IPS DF 4.7 (cell line): Measurements from ENCODE around the gene ZNF764.
"Not testable (repeated sequence)": the region's sequence is repeated elsewhere in the genome, so short reads cannot be mapped to it uniquely, and the experiment has no call there.

ENCODE experiments used
- DNase-seq: peaks from one replicate; pipeline ENCODE4 v3.0.0-alpha.2; 2013; ENCODE audit warnings: low spot score; ENCODE audit errors: extremely low read depth

Gene ZNF764

GRCh38 chr16:30527635-30528178 is 30.5 kb downstream of the ZNF764 start:
- DNase-seq = no peak

GRCh38 chr16:30526823-30527634 is 31.1 kb downstream of the ZNF764 start:
- DNase-seq = no peak

- no peak for DNase-seq
Measured at GRCh38 chr16:30526137-30526822, 31.9 kb downstream of the ZNF764 start, which contains the start of gene ZNF768. Gene ZNF768 (minus strand): TSS chr16:30526566. CDS start chr16:30526413, 153 bp downstream.

DNA sequence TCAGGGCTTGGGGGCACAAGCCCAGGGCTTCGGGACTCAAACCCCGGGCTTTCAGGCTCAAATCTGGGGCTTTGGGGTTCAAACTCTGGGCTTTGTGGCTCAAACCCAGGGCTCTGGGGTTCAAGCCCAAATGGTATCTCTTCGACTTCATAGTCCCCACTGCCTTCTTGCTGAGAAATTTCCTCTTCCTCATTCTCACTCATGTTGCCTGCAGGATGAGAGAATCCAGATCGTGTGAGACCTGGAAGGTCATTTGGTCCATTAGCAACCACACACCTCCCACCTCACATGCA is 32.4 kb downstream of the ZNF764 start:
- no peak for DNase-seq

- DNase-seq = no peak
Measured at GRCh38 chr16:30524575-30525568, 33.3 kb downstream of the ZNF764 start.

- DNase-seq = no peak
Measured at GRCh38 chr16:30523768-30524574, 34.2 kb downstream of the ZNF764 start.

DNA sequence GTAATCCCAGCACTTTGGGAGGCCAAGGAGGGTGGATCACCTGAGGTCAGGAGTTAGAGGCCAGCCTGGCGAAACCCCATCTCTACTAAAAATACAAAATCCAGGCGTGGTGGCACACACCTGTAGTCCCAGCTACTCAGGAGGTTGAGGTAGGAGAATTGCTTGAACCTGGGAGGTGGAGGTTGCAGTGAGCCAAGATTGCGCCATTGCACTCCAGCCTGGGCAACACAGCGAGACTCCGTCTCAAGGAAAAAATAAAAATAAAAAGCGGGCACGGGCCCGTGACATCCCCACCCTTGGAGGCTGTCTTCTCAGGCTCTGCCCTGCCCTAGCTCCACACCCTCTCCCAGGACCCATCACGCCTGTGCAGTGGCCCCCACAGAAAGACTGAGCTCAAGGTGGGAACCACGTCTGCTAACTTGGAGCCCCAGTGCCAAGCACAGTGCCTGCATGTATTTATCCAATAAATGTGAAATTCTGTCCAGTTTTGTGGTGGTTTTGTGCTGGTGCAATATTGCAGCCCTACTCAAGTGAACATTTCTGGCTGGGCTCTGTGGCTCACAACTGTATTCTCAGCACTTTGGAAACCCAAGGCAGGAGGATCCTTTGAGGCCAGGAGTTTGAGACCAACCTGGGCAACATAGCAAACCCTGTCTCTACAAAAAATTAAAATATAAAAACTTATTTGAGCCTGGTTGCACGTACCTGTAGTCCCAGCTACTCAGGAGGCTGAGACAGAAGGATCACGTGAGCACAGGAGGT is 35.3 kb downstream of the ZNF764 start:
- DNase-seq = not testable (repeated sequence)

DNA sequence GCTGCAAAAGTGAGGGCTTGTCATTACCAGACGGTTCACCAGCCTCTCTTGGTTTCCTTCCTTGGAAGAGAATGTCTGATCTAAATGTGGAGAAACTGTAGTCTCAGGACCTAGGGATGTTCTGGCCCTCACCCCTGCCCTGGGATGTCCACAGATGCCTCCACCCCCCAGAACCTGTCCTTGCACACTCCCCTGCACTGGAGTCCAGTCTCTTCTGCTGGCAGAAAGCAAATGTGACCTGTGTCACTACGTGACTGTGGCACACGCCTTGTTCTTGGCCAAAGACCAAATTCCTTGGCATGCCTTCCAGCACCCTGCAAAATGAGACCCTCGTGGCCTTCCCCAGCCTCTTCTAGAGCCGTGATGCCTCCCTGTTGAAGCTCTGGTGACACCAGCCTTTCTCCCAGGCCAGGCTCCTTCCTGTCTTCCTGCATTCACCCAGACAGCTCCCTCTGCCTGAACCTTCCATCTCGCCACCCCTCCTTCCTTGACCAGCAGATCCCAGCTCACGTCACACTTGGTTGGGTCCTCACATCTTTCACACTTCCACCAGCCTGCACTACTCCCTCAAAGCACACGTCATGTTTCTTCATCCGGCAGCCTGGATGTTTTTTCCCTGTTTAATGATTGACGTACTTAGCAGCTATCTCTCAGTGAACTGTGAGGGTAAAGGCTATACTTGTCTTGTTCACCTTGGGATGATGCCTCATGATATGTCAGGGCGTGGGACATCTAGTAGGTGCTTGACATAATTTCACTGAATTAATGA is 36.1 kb downstream of the ZNF764 start:
- DNase-seq = no peak

- DNase-seq = no peak
Measured at GRCh38 chr16:30521476-30521872, 36.7 kb downstream of the ZNF764 start.

DNA sequence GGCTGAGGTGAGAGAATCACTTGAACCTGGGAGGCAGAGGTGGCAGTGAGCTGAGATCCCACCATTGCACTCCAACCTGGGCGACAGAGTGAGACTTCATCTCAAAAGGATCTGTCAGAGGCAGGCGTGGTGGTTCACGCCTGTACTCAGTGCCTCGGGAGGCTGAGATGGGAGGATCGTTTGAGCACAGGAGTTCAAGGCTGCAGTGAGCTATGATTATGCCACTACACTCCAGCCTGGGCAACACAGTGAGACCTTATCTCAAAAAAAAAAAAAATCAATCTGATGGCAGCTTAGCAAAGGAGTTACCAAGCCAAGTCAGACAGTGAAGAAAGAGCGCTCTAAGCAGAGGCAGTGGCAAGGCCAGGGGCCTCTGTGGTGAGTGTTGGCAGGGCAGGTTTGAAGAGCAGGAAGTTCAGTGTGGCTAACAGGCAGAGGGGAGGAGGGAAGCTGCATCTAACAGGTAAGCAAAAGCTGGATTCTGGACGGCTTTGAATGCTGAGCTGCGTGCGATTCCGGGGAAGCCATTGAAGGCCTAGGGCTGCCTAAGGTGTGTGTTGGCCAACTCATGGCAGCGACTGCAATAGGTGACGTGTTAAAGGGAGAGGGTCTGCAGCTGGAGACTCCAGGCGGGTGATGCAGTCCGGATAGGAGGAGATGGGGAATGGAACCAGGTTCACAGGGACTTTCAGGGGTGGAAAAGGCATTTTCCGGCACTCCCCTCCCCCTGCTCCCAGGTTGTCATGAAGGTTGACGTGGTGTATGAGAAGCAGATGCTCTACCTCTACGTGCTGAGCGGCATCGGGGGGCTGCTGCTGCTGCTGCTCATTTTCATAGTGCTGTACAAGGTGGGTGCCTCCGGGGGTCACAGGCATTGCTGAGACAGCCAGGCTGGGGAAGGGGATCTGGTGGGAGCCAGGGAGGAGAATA is 38.8 kb downstream of the ZNF764 start:
- no peak for DNase-seq

DNA sequence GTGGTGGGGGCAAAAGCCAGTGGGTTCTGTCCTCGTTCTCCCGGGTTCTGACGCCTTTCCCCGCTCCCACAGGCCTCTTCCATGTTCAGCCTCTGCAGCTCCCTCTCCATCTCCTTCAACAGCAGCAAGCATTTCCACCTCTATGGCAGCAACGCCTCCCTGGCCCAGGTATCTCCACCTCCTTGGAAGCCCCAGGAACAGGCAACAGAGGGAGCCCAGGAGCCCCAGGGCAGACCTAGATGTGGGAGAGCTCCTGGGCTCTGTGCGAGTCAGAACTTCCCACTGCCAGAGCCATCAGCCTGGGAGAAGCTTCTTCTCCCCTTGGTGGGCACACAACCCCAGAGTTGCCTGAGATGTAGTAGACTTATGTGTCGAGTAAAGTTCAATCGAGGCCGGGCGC is 39.6 kb downstream of the ZNF764 start:
- no peak for DNase-seq

DNA sequence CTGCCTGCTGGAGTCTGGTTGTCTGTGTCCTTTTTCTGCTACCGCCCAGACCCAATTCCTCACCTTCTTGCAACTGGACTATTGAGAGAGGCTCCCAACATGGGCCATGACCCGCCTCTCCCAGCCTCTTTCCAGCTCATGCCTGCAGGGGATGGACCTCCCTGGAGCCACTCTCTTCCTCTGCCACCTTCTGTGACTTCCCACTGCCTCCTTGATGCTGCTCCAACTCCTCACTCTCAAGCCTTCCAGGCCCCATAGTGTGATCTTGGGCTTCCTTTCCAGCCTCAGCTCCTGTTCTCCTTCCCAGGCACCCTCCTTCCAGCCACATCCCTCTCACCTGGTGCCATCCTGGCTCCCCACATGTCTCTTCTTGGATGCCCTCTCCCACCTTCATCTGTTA is 42.9 kb downstream of the ZNF764 start:
- no peak for DNase-seq

DNA sequence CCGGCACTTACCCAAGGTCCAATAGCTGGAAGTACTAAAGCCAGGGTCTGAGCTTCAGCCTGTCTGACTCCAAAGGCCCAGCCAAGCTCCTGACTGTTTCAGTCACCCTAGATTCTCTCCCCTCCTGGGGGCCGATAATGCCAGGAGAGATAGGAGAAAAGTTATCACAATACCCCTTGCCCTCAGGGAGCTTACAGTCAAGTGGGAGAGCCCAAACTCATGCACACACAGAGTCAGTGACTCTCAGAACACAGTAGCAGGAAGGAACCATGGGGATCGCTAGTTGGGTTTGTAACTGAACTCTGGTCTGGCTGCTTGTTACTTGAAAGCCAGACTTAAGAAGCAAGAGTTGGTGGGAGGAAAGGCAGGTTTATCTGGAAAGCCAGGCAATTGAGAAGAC is 46.7 kb downstream of the ZNF764 start:
- no peak for DNase-seq

- DNase-seq = no peak
Measured at GRCh38 chr16:30510376-30510938, 47.7 kb downstream of the ZNF764 start.

DNA sequence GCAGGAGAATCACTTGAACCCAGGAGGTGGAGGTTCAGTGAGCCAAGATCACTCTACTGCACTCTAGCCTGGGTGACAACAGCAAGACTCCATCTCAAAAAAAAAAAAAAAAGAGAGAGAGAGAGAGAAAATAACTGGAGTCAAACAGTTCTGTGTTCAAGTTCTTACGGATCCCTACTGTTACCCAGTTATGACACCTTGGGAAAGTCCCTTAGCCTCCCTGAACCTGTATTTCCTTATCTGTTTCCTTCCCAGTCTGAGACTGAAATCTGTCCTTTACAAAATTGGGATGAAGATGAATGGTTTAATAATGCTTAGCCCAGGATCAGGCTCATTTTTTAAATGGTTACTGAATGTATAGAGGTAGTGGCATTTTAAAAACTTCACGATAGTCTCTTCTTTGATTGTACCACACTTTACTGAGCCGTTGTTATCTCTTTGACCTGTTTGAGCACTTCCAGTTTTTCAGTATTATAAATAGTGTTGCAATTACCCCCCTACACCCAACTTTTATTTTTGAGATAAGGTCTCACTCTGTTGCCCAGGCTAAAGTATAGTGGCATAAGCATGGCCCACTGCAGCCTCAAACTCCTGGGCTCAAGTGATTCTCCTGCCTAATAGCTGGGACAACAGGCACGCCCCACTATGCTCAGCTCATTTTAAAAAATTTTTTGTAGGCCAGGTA is 49.0 kb downstream of the ZNF764 start:
- DNase-seq = no peak
